GM04504 (cell line): ENCODE data around the gene USP6.
"Not testable (repeated sequence)": the region's sequence is repeated elsewhere in the genome, so short reads cannot be mapped to it uniquely, and the experiment has no call there.

Source experiments
- DNase-seq: peaks from one replicate; pipeline ENCODE4 v3.0.0-alpha.2; 2012; ENCODE audit warnings: low read depth

Gene USP6

GRCh38 chr17:5191541-5192417, 75.9 kb downstream of the USP6 start, which contains the start of gene ZNF594:
Gene ZNF594, minus strand, starts transcription at chr17:5191868. Its CDS starts 7,612 bp downstream, at chr17:5184256.
- peak; percentile 89 for DNase-seq

- peak; percentile 63 for DNase-seq
These were observed 78.5 kb downstream of the USP6 start for GRCh38 chr17:5194346-5194745.

- no peak for DNase-seq
These were observed 82.6 kb downstream of the USP6 start for GRCh38 chr17:5198472-5198871.

- no peak for DNase-seq
These were observed 84.5 kb downstream of the USP6 start for GRCh38 chr17:5200360-5200759.

- no peak for DNase-seq
These were observed 85.2 kb downstream of the USP6 start for GRCh38 chr17:5201011-5201410.

- DNase-seq: no peak
These were observed 87.5 kb downstream of the USP6 start for GRCh38 chr17:5203178-5203907.

- peak; percentile 41 for DNase-seq
These were observed 88.1 kb downstream of the USP6 start for GRCh38 chr17:5203908-5204294.

GRCh38 chr17:5209396-5209795, 93.6 kb downstream of the USP6 start:
- DNase-seq: peak; percentile 27

- DNase-seq: no peak
These were observed 94.3 kb downstream of the USP6 start for GRCh38 chr17:5210091-5210490.

GRCh38 chr17:5210614-5211252, 94.9 kb downstream of the USP6 start:
- no peak for DNase-seq

- no peak for DNase-seq
These were observed 95.6 kb downstream of the USP6 start for GRCh38 chr17:5211458-5211857.

GRCh38 chr17:5217562-5217961, 101.7 kb downstream of the USP6 start:
- DNase-seq: not testable (repeated sequence)

- no peak for DNase-seq
These were observed 103.7 kb downstream of the USP6 start for GRCh38 chr17:5219536-5219935.

GRCh38 chr17:5220074-5220473, 104.2 kb downstream of the USP6 start:
- DNase-seq: no peak

GRCh38 chr17:5221912-5222311, 106.1 kb downstream of the USP6 start:
- DNase-seq: not testable (repeated sequence)
